ENCODE measurements around the gene PIMREG.
"Not testable (repeated sequence)": the region's sequence is repeated elsewhere in the genome, so short reads cannot be mapped to it uniquely, and the experiment has no call there.

The PIMREG gene

GRCh38 chr17:6479622-6480302, 35.5 kb downstream of the PIMREG start:
- DNase-seq (ENCODE audit: insufficient read length, low spot score) (no peak), FAIRE-seq (no peak)
- TF ChIP-seq POLR2AphosphoS5 (IDR thresholded peaks at IDR 0.05; ENCODE audit: low read depth, low read length) (no peak), POU2F2 (IDR thresholded peaks at IDR 0.05; ENCODE audit: low read depth, low read length) (no peak), POLR2A (IDR thresholded peaks at IDR 0.05; ENCODE audit: low read depth, low read length) (no peak), SPI1 (IDR thresholded peaks at IDR 0.05; ENCODE audit: low read depth, low read length) (no peak), PAX5 (IDR thresholded peaks at IDR 0.05; ENCODE audit: insufficient read depth, low read length, severe bottlenecking) (no peak), TAF1 (IDR thresholded peaks at IDR 0.05; ENCODE audit: low read depth, low read length) (no peak)

GRCh38 chr17:6480303-6480675, 36.0 kb downstream of the PIMREG start:
- TF ChIP-seq POLR2A (IDR thresholded peaks at IDR 0.05; ENCODE audit: low read depth, low read length): no peak
- TF ChIP-seq POU2F2 (IDR thresholded peaks at IDR 0.05; ENCODE audit: low read depth, low read length): no peak
- TF ChIP-seq TAF1 (IDR thresholded peaks at IDR 0.05; ENCODE audit: low read depth, low read length): no peak
- no peak for TF ChIP-seq SPI1 (IDR thresholded peaks at IDR 0.05; ENCODE audit: low read depth, low read length)
- TF ChIP-seq PAX5 (IDR thresholded peaks at IDR 0.05; ENCODE audit: insufficient read depth, low read length, severe bottlenecking): no peak
- TF ChIP-seq POLR2AphosphoS5 (IDR thresholded peaks at IDR 0.05; ENCODE audit: low read depth, low read length): no peak
- DNase-seq (ENCODE audit: insufficient read length, low spot score) (no peak), FAIRE-seq (no peak)

- DNase-seq (ENCODE audit: insufficient read length, low spot score) (no peak), FAIRE-seq (no peak)
- TF ChIP-seq POU2F2 (IDR thresholded peaks at IDR 0.05; ENCODE audit: low read depth, low read length): no peak
- TF ChIP-seq POLR2A (IDR thresholded peaks at IDR 0.05; ENCODE audit: low read depth, low read length): no peak
- TF ChIP-seq PAX5 (IDR thresholded peaks at IDR 0.05; ENCODE audit: insufficient read depth, low read length, severe bottlenecking): no peak
- TF ChIP-seq POLR2AphosphoS5 (IDR thresholded peaks at IDR 0.05; ENCODE audit: low read depth, low read length): no peak
- TF ChIP-seq TAF1 (IDR thresholded peaks at IDR 0.05; ENCODE audit: low read depth, low read length): no peak
- no peak for TF ChIP-seq SPI1 (IDR thresholded peaks at IDR 0.05; ENCODE audit: low read depth, low read length)
Measured at GRCh38 chr17:6482105-6482455, 37.8 kb downstream of the PIMREG start.

- not testable (repeated sequence) for FAIRE-seq; DNase-seq (ENCODE audit: insufficient read length, low spot score)
Measured at GRCh38 chr17:6482796-6483195, 38.5 kb downstream of the PIMREG start.

- DNase-seq (ENCODE audit: insufficient read length, low spot score): no peak
- FAIRE-seq: no peak
- TF ChIP-seq POU2F2 (IDR thresholded peaks at IDR 0.05; ENCODE audit: low read depth, low read length) (no peak), PAX5 (IDR thresholded peaks at IDR 0.05; ENCODE audit: insufficient read depth, low read length, severe bottlenecking) (no peak), POLR2A (IDR thresholded peaks at IDR 0.05; ENCODE audit: low read depth, low read length) (no peak), SPI1 (IDR thresholded peaks at IDR 0.05; ENCODE audit: low read depth, low read length) (no peak), POLR2AphosphoS5 (IDR thresholded peaks at IDR 0.05; ENCODE audit: low read depth, low read length) (no peak), TAF1 (IDR thresholded peaks at IDR 0.05; ENCODE audit: low read depth, low read length) (no peak)
Measured at GRCh38 chr17:6483507-6483906, 39.3 kb downstream of the PIMREG start.

- FAIRE-seq (no peak), DNase-seq (ENCODE audit: insufficient read length, low spot score) (no peak)
- TF ChIP-seq TAF1 (IDR thresholded peaks at IDR 0.05; ENCODE audit: low read depth, low read length) (no peak), SPI1 (IDR thresholded peaks at IDR 0.05; ENCODE audit: low read depth, low read length) (no peak), PAX5 (IDR thresholded peaks at IDR 0.05; ENCODE audit: insufficient read depth, low read length, severe bottlenecking) (no peak), POLR2A (IDR thresholded peaks at IDR 0.05; ENCODE audit: low read depth, low read length) (no peak), POLR2AphosphoS5 (IDR thresholded peaks at IDR 0.05; ENCODE audit: low read depth, low read length) (no peak), POU2F2 (IDR thresholded peaks at IDR 0.05; ENCODE audit: low read depth, low read length) (no peak)
Measured at GRCh38 chr17:6485646-6486412, 41.6 kb downstream of the PIMREG start.

GRCh38 chr17:6487251-6488007, 43.2 kb downstream of the PIMREG start:
- TF ChIP-seq POLR2AphosphoS5 (IDR thresholded peaks at IDR 0.05; ENCODE audit: low read depth, low read length) (no peak), SPI1 (IDR thresholded peaks at IDR 0.05; ENCODE audit: low read depth, low read length) (no peak), PAX5 (IDR thresholded peaks at IDR 0.05; ENCODE audit: insufficient read depth, low read length, severe bottlenecking) (no peak), POU2F2 (IDR thresholded peaks at IDR 0.05; ENCODE audit: low read depth, low read length) (no peak), TAF1 (IDR thresholded peaks at IDR 0.05; ENCODE audit: low read depth, low read length) (no peak), POLR2A (IDR thresholded peaks at IDR 0.05; ENCODE audit: low read depth, low read length) (no peak)
- no peak for FAIRE-seq
- DNase-seq (ENCODE audit: insufficient read length, low spot score): no peak

- TF ChIP-seq SPI1 (IDR thresholded peaks at IDR 0.05; ENCODE audit: low read depth, low read length) (no peak), POU2F2 (IDR thresholded peaks at IDR 0.05; ENCODE audit: low read depth, low read length) (no peak), TAF1 (IDR thresholded peaks at IDR 0.05; ENCODE audit: low read depth, low read length) (no peak), POLR2A (IDR thresholded peaks at IDR 0.05; ENCODE audit: low read depth, low read length) (no peak), PAX5 (IDR thresholded peaks at IDR 0.05; ENCODE audit: insufficient read depth, low read length, severe bottlenecking) (no peak), POLR2AphosphoS5 (IDR thresholded peaks at IDR 0.05; ENCODE audit: low read depth, low read length) (no peak)
- no peak for FAIRE-seq
- no peak for DNase-seq (ENCODE audit: insufficient read length, low spot score)
Measured at GRCh38 chr17:6488008-6488539, 43.8 kb downstream of the PIMREG start.

- TF ChIP-seq POLR2AphosphoS5 (IDR thresholded peaks at IDR 0.05; ENCODE audit: low read depth, low read length) (no peak), POLR2A (IDR thresholded peaks at IDR 0.05; ENCODE audit: low read depth, low read length) (no peak), TAF1 (IDR thresholded peaks at IDR 0.05; ENCODE audit: low read depth, low read length) (no peak), SPI1 (IDR thresholded peaks at IDR 0.05; ENCODE audit: low read depth, low read length) (no peak), POU2F2 (IDR thresholded peaks at IDR 0.05; ENCODE audit: low read depth, low read length) (no peak), PAX5 (IDR thresholded peaks at IDR 0.05; ENCODE audit: insufficient read depth, low read length, severe bottlenecking) (no peak)
- DNase-seq (ENCODE audit: insufficient read length, low spot score) (no peak), FAIRE-seq (no peak)
Measured at GRCh38 chr17:6489016-6489550, 44.8 kb downstream of the PIMREG start.

Data from GM12891 (cell line).